HG03354 (cell line): ENCODE results near the gene AHDC1.

Source experiments
- ATAC-seq: cut with Tn5 transposase; IDR thresholded peaks from one replicate; pipeline ENCODE4 v1.9.1; 2021; ENCODE audit warnings: mild to moderate bottlenecking; ENCODE audit not compliant: unreplicated experiment, poor library complexity, severe bottlenecking

Gene AHDC1

DNA sequence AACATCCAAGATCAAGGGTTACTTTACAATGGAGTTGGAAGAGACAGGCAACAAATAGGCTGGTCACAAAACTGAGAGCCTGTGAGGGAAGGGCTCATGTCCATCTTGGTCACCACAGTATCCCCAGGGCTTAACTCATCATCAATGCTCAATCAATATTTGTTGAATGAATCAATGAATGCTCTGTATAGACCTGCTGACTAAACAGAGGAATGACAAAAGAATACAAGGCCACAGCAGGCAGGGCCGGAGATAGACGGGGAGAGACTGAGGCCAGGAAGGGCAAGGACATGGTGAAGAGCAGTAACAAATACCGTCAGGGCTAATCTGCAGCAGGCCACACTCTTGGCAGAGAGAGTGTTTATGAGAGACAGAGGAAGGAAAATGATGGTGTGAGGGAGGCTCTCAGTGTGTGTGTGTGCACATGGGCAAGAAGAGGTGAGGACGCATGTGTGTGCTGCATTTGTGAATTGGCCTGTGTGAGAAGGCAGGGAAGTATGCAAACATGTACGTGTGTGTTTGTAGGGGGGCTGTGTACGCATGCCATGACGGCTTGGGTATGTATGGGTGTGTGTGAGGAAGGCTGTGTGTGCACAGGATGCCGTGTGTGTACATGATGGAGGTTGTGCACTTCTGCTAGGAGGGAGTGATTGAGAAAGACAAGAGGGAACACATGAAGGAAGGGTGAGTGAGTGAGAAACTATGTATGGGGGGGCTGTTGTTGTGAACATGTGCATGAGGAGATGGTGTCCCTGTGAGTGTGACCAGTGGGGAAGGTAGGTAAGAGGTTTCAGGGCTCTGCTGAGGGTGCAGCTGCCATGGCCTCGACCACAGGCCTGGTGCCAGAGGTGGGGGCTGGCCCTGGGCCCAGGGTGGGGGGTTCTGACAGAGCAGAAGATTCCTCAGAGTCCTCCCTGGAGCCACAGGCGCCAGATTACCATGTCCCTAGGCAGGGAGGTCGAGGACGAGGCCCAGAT, 15.4 kb downstream of the AHDC1 start:
- ATAC-seq: no peak

DNA sequence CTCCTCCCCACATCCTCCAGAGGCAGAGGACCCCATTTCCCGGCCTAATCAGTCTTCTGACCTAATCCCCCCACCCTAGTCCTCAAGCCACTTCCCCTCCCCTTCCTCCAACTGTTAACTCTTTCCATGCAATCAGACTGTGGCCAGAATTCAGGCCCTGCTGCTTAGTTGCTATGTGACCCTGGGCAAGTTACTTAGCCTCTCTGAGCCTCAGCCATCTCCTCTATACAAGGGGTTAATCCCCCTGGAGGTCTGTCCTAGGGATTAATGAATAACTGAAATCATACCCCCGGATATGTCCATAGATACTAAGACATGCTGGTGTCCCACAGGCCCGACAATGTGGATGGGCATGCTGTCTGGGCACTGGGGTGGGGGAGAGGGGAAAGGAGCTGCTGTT, 18.3 kb downstream of the AHDC1 start:
- no peak for ATAC-seq

DNA sequence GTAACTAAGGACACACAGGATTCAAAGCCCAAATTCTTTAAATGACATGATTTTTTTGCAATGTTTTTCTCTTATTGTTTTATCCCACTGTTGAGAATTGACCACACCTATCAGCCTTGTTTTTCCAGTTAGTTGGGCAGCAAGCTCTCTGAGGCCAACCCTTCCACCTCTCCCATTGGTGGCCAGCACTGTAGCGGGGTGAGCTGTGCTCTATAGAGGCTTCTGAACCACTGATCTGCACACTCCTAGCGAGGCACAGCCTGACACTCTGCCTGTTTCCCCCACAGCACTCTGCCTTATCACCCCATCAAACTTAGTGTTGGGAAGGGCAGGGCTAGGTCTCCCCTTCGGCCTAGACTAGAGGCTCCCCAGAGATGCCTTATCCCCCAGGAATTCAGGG, 19.5 kb downstream of the AHDC1 start:
- no peak for ATAC-seq

DNA sequence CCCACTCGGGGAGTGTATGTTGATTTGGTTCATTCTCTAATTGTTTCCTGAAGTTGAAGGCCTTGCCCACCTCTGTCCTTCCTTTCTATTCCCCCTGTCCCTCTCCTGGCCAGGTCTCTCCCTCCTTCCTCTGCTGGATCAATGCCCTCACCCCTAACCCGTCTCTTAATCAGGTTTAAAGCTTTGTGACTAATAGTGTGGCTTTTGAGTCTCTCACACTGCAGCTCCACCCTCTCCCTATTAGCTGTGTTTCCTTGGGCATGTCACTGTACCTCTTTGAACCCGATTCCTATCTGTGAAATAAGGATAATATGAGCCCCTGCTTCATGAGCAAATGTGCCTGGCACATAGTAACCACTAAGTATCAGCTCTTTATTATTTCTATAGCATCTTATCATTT, 20.5 kb downstream of the AHDC1 start:
- no peak for ATAC-seq

DNA sequence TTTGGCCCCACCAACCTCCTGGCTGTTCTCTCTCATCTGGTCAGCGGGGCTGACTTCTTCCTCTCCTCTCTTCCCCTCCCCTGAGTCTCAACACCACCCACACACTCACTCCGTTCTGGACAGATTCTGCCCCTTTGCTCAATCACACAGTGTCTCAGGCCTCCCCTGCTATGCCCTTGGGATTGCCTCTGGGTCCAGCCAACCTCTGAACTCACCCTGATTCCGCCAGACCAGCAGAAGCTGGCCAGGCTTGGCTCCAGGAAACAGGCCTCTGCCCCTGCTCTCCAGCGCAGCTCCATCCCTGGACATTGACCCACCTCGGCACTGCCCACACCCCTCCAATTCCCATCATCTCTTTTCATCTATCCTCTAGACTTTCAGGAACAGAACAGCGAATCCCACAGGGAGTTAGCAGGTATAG, 22.1 kb downstream of the AHDC1 start:
- no peak for ATAC-seq

DNA sequence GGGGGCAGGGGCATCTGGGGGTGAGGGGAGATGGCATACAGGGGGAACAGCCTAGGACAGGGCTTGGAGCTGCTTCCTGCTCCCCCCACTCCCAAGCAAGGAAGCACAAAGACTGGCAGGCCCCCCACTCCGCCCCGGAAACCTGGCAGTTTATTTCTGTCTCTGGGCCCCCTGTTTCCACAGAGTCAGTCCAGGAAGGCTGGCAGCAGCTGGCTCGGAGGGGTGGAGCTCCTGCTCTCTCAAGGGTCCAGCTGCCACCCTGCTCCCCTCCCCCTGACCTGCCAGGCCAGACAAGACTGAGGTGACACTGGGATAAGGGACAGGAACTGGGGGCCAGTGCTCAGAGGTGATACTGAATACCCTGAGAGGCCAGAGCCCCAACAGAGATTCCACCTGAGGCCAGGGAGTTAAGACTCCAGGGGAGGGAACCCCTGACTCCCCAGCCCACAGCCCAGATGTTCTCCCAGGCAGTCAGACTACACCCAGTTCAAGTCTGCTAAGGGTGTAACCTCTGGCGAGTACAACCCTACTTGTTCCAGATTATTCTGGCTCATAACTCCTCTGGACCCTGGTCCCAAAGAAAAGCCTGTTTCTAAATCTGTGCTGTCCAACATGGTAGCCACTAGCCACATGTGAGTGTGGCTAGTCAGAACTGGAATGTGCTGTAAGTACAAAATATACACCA, 26.3 kb downstream of the AHDC1 start:
- no peak for ATAC-seq

DNA sequence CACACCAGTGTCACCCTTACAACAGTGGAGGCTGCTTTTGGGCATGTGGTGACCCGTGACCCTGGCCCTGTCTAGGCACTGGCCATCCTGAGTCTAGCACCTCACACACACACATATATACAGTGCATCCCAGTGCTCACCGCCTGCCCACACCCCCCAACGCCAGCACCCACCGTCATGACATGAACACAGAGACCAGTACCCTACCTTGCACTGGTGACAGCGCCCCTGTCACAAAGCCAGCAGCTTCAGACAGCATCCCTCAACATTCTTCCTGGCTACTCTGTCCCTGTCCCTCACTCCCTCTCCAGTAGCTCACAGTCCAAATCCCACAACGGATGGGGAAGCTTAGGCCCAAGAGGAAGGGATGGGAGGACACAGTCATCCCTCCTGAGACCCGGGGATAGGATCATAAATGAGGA, 27.1 kb downstream of the AHDC1 start:
- no peak for ATAC-seq

DNA sequence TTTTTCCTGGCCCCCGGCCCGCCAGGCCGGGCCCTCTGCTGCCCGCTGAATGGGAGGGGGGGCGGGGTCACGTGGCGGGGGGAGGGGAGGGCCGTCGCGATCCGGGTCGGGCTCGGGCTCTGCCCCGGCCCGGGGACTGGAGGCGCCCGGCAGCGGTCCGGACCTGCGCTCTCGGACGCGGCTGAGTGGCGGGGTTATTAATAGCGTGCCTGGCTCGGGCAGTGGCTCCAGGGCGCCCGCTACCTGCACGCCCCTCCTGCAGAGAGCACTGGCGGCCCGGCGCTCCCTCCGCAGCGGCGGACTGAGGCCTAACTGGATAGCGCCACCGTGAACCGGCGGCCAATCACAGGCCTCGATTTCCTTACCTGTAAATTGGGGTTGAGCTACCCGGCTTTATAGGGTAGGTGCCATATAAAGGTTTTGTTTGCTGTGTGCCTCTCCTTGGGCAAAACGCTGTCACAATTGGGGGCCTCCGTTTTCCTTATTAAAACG, 28.1 kb downstream of the AHDC1 start:
- no peak for ATAC-seq

DNA sequence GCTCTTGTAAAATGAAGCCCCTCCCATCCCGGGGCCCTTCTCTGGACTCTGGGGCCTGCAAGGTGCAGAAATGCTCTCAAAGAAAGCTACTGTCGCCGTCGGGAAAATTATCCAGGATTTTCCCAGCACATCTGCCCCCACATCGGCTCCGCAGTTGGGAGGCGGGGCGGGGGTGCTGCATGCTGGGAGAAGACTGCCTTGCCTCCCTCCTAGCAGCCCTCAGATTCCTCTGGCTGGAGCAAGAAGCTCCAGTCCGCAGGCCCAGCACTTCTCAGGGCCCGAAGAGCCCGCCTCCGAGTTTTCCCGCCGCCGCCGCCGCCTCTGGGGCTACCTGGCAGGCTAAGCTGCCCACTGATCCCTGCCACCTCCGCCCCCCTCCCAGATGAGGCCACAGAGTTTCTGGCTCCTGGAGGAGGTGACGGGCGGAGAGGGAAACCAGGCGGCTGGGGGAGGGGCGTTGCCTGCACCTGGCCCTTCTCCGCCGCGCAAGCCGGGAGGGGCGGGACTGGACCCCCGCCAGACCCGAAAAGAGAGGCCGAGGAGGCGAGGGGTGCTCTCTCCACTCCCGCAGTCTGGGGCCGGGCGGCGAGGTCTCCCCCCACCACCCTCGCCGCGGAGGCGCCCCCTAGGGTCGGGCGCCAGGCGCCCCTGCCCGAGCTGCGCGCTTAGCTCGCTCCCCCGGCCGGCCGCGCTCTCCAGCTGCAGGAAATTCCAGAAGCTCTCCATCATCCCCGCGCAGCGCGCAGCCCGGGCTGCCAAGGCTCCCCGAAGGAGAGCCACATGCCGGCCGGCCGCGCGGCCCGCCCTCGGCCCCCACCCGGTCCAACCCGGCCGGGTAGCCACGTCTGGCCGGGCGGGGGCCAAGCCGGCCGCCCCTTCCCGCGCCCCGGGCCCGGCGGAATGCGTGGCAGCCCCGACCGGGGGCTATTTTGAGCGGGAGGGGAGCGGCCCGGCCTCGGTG, 28.8 kb downstream of the AHDC1 start:
- no peak for ATAC-seq

DNA sequence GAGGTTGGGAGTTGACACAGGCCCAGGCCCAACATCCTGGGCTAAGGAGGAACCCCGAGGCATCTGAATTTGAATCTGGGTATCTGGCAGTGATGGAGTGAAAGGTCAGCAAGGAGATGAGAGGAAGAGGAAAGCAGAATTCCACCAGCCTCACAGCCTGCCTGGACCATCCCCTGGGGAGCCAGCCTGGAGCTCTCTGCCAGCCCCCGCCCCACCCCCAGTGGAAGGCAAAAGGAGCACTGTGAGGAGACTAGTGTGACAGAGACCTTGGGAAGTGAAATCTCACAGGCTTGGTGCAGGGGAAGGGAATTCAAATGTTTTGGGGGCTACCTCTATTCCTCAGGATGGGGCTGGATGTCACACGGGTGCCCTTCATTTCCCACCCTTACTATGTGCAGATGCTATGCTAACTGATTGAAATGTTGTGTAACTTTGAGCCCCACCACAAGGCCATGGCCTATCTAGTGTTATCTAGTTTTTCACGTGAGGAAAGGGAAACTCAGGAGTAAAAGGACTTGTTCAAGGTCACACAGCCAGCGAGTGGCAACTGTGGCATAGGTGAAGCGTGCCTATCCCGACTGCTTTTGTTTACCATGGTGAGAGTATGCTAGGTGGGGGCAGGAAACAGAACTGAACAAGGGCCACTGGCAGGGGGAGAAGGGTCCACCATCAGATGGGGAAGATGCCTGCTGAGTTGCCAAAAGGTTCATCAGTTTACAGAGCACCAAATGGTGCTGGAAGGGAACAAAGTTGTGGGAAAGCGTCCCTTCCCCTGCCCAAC, 29.8 kb downstream of the AHDC1 start:
- ATAC-seq: no peak

DNA sequence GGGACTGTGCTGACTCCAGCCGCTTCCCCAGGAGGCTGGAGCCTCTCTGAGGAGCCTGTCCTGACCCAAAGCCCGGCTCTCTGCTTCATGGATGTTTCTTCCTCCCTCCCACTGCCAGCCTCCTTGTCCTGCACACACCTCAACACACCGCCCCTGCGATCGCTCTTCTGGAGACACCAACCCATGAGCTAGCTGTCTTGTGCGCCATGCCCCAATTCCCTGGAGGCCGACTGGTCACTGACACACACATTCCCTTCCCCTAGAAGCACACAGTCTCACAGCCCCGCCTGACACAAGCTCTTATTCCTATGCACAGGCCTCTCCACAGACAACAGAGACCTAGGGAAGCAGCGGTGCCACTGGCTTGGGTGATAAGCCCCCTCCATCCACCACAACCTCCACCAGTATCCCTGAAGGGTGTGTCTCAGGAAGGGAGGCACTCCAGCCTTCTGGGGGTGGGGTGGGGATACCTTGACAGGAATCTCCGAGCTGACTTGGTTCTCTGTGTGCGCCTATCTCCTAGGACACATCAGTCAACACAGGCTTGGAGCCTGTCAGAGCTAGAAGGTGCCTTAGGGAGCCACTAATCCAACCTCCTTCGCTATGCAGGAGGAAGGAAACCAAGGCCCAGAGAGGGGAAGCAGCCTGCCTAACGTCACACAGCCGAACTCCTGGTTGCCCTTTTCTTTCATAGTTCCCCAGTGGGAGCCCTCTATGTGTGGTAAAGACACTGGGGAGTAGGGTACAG, 31.1 kb downstream of the AHDC1 start:
- no peak for ATAC-seq

DNA sequence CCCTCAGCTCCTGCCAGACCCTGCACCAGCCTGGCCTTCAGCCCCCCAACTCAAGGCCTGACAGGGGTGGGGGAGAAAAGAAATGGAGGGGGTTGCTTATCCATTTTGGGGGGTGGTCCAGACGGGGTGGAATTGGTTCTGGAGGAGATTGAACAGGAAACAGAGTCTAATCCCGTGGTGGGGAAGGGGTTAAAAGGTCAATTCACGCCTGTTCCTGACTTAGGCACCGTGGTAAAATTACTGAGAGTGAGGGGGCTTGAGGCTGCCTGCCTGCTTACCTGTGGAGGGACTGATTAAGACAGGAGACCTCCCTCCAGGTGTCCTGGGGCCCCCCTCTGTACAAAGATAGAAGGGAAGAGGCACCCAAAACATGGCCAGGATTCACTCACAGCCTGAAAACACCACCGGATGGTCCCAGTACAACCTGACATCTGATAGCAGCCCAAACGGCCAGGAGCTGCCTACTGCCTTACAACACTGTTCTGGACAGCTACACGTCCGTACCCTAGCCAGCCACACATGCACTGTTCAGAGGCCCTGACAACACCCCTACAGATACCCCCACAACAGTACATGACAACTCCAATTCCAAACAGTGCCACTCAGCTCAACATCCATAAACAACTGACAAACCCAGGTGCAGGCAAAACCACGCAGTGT, 31.8 kb downstream of the AHDC1 start:
- ATAC-seq: no peak

DNA sequence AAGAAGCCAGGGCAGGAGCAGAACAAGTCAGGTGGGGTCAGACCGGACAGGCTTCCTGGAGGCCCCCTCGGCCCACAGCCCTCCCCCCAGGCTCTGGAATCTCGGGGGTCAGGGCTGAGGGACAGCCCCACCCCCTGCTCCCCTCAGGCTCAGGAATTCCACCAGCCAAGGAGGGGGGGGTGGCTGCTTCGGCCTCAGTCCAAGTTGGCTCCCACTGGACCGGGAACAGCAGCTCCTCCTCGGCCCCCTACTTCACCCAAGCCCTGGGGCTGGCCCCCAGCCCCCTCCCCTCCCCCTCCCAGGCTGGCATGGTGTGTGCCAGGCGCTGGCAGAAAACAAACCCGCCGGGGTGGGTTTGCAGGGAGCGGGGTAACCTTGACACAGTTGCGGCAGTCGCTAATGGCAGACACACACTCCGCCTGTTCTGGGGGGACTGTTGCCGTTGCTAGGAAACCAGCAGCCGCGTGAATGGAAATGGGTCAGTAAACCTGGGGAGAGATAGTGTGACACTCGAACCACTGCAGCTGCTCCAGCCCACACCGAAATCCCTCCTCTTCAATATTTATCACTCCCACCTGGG, 32.4 kb downstream of the AHDC1 start:
- ATAC-seq: no peak

DNA sequence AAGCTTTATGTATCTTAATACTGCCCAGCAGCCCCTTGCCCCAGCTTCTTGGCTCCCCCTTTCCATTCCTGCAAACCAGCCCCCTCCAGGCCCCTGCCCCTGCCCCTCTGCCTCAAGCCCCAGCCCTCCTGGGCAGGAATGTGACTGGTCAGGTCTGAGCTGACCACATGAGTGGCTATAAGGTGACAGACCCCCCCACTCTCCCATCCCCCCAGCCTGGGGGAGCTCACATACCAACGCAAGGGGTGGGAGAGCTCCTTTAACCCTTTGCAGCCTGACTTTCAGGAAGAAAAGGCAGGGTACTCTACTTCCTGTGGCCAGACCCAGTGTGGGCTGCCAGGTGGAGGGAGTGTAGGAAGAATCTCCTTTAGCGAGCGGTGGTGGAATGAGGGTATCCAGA, 33.2 kb downstream of the AHDC1 start:
- no peak for ATAC-seq

DNA sequence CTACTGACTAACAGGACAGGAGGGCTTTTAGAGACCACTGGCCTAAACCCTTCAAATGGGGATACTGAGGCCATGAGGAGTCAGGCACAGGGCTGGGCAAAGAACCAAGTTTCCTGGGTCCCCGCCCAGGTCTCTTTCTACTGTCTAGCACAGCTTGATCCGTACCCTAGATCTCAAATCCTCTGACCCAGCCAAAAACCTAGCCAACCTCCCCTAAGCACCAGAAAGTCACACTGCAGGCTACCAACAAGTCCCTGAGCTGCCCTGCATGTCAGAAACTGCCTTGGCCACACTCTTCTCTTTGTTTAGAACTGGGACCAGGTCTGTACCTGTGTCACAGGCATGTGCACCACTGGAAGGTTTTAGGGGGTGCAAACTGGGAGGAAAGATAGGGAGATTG, 33.6 kb downstream of the AHDC1 start:
- ATAC-seq: no peak

DNA sequence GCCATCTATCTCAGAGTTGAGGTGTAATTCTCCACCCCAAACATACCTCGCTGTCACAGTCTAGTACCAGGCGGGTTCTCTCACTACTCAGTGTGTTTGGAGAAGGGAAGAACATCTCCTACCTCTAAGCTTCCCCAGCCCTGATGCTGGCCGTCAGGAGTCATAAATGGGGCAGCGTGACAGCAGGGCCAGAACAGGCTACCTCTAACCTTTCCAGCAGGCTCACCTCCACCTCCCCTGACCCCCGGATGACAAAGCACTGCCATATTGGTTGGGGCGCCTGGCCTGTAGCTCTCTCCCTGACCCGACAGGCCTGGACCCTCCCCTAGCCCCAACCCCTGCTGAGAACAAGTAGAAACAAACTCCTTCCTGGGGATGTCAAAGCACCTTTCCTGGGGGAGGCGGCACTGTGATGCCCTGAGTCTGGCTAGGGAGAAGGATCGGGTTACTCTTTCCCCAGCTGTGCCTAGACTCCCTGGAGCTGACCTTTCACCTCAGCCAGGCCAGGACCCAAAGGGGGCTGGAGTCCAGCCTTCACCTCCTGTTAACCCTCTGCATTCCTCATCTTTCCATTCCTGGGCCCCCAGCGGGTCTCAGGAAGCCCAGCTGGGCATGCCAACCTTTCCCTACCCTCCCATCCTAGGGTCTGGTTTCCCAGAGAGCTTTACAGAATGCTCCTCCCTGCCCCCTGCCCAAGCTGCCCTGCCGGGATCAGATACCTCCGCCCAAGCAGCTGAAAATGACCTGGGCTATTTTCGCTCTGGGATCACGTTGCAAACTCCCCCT, 34.2 kb downstream of the AHDC1 start:
- ATAC-seq: no peak

DNA sequence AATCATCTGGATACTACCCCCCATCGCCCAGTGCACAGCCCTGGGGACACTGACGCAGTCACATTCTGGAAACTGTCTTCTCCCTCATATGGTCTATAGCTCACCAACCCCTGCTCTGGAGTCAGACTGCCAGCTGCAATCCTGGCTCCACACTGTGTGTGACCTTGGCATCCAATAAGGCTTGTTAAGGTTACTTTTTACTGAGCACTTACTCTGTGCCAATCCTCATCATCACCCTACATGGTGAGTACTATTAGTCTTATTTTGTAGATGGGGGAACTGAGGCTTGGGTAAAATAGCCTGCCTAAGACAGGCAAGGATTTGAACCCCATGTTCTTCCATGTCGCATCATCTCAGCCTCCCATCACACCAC, 34.9 kb downstream of the AHDC1 start:
- ATAC-seq: no peak
